ENCODE measurements around the gene DMBX1.

DNA sequence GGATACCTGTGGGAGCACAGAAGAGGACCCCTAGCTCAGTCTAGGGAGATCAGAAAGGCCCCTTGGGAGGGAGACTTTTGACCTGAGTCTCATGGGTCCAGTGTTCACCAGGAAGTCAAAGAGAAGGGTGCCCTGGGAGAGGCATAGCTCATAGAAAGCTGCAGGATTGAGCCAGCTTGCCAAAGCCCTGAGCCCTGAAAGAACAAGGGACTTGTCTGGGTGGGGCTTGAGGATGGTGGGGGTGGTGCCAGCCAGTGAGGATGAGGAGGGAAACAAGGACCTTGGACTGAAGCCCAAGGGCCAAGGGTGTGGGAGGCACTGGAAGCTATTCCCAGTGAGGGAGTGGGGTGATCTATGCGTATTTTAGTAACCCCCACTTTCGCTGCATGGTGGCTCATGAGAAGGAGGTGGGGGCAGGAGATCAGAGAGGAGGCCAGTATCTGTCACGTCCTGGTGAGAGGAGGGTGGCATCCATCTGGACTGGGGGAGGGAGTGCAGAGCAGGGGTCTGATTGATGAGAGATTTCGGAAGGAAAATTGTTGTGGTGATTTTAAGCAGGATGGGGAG lies 28.4 kb downstream of the DMBX1 start:
- no peak for TF ChIP-seq POLR2AphosphoS5 (IDR thresholded peaks at IDR 0.05; ENCODE audit: control insufficient read depth, insufficient read depth, low read depth, low read length)
- no peak for TF ChIP-seq EZH2 (IDR thresholded peaks at IDR 0.05; ENCODE audit: borderline replicate concordance, low read depth, low read length)
- TF ChIP-seq, protein P1, sequence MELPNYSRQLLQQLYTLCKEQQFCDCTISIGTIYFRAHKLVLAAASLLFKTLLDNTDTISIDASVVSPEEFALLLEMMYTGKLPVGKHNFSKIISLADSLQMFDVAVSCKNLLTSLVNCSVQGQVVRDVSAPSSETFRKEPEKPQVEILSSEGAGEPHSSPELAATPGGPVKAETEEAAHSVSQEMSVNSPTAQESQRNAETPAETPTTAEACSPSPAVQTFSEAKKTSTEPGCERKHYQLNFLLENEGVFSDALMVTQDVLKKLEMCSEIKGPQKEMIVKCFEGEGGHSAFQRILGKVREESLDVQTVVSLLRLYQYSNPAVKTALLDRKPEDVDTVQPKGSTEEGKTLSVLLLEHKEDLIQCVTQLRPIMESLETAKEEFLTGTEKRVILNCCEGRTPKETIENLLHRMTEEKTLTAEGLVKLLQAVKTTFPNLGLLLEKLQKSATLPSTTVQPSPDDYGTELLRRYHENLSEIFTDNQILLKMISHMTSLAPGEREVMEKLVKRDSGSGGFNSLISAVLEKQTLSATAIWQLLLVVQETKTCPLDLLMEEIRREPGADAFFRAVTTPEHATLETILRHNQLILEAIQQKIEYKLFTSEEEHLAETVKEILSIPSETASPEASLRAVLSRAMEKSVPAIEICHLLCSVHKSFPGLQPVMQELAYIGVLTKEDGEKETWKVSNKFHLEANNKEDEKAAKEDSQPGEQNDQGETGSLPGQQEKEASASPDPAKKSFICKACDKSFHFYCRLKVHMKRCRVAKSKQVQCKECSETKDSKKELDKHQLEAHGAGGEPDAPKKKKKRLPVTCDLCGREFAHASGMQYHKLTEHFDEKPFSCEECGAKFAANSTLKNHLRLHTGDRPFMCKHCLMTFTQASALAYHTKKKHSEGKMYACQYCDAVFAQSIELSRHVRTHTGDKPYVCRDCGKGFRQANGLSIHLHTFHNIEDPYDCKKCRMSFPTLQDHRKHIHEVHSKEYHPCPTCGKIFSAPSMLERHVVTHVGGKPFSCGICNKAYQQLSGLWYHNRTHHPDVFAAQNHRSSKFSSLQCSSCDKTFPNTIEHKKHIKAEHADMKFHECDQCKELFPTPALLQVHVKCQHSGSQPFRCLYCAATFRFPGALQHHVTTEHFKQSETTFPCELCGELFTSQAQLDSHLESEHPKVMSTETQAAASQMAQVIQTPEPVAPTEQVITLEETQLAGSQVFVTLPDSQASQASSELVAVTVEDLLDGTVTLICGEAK (IDR thresholded peaks at IDR 0.05): no peak
- TF ChIP-seq, protein P1 (CRISPR knock-in tag; IDR thresholded peaks at IDR 0.05): no peak
- TF ChIP-seq FOXM1 (IDR thresholded peaks at IDR 0.05; ENCODE audit: low read depth): no peak
- no peak for TF ChIP-seq FOXM1 (CRISPR knock-in tag; IDR thresholded peaks at IDR 0.05; ENCODE audit: low read depth)
- TF ChIP-seq CBX1 (IDR thresholded peaks at IDR 0.05; ENCODE audit: low read depth): no peak
- no peak for TF ChIP-seq TARDBP (IDR thresholded peaks at IDR 0.05)
- TF ChIP-seq ZNF232 (CRISPR knock-in tag; IDR thresholded peaks at IDR 0.05): no peak
- no peak for TF ChIP-seq ZNF830 (CRISPR knock-in tag; IDR thresholded peaks at IDR 0.05)
- no peak for TF ChIP-seq PML (IDR thresholded peaks at IDR 0.05; ENCODE audit: low read length)
